T-helper 1 cell treated with Interleukin-12 subunit alpha and Interleukin-12 subunit beta and Interleukin-4 antibody, amounts not matched to agents 30 ng/mL and 1 ng/mL, for 36 hours (primary cell): ENCODE results near the gene SNRPD2. TPM values are rescaled to one million over a fixed set of nuclear protein-coding genes. Genes with fewer than 3 reads are reported as not detected.
"Not testable (repeated sequence)": the region's sequence is repeated elsewhere in the genome, so short reads cannot be mapped to it uniquely, and the experiment has no call there.

Experiments used
- intact Hi-C: fragments of 100-400 bp; cut with micrococcal nuclease; formaldehyde crosslinking; loops from one replicate; pipeline ENCODE4 v1.15.1; 2024
- total RNA-seq: library from RNA; stranded (reverse); gene quantifications from 2 replicates; pipeline ENCODE4 v1.2.3, GENCODE V29; 2022

Gene SNRPD2
- total RNA-seq = 489 and 509 TPM in 2 replicates

DNA sequence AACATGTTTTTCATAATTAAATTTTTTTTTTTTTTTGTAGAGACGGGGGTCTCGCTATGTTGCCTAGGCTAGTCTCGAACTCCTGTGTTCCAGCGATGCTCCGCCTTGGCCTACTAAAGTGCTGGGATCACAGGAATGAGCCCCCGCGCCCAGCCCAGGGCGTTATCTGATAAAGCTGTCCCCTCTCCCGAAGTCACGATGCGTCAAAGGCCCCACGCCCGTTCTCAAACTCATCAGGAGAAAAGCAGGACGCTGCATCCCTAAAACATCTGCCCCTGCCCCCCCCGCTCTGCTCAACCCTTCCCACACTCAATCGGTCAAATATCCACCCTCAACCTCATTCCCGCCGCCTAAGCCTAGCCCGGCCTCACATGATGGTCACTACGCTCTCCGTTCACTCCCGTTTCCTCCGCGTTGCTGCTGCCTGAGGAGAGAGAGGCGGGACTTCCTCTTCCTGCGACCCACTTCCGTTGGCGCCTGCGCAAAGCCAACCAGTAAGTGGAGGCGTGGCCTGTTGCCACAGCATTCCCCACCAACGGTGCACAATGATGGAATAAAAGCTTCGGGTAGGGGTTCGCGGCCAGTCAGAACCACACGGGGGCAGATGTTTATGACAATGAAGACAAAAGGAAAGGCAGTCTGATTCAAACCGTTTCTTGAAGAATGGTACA lies at the start of gene SNRPD2:
TSS of gene SNRPD2 (minus strand) at position 438 of the 671 bp plus-strand sequence. CDS start at position 373, 65 bp downstream.
- intact Hi-C loops = loop anchor here (1.0 to 5.0 kb wide), 15 partner anchors 10 to 1356 kb away; partner anchors contain the start of genes DMWD, FBXO46, IRF2BP1 and OPA3

- intact Hi-C loops = no loop called here
Observed at GRCh38 chr19:45739498-45740439, 48.0 kb upstream of the SNRPD2 start.

DNA sequence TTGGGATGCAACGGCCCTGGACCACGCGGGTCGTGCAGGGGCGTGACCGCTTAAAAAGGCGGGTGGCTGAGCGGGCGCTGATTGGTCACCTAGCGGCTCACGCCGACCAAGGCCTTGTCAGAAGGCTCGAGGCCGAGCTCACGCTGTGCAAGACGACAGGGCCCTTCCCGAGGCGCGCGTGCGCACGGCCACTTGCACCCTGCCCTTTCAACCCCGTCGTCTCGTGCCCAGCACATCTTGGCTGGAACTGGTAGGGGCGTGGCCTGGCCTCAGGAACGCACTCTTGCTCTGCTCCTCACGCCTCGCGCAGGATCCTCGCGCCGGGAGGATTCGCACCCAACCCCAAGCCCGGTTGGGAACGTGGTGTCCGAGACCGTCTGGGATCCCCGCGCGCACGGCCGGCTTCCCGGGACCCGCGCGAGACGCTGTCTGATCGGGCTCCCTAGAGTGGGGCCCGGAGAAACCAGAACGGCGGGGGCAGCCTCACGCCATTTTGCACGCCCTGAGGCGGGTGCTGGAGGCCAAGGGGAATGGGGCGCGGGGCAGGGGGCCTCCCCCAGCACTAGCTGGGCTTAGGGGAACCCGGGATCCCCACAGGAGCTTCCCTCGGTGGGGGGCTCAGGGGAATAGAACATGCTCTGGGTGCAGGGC lies 41.5 kb upstream of the SNRPD2 start, which contains the start of gene MEIOSIN:
TSS of gene MEIOSIN (plus strand) at position 280 of the 651 bp plus-strand sequence. CDS start 1,938 bp downstream, outside the sequence.
- intact Hi-C loops = loop anchor here (5.0 kb wide), 1 partner anchor 169 kb away; the partner anchor contains the start of gene MYPOP

- intact Hi-C loops = loop anchor here (1.0 to 5.0 kb wide), 7 partner anchors 13 to 172 kb away; partner anchors contain the start of genes IRF2BP1, MYPOP, QPCTL and SIX5
Observed at GRCh38 chr19:45730368-45731288, 38.9 kb upstream of the SNRPD2 start, which contains the start of gene FBXO46. Gene FBXO46, minus strand, starts transcription at chr19:45730896. Its CDS starts 17,401 bp downstream, at chr19:45713495.

- intact Hi-C loops = loop anchor here (1.0 to 5.0 kb wide), 6 partner anchors 13 to 172 kb away; partner anchors contain the start of genes IRF2BP1, MYPOP, QPCTL and SIX5
Observed at GRCh38 chr19:45729800-45730290, 38.1 kb upstream of the SNRPD2 start.

DNA sequence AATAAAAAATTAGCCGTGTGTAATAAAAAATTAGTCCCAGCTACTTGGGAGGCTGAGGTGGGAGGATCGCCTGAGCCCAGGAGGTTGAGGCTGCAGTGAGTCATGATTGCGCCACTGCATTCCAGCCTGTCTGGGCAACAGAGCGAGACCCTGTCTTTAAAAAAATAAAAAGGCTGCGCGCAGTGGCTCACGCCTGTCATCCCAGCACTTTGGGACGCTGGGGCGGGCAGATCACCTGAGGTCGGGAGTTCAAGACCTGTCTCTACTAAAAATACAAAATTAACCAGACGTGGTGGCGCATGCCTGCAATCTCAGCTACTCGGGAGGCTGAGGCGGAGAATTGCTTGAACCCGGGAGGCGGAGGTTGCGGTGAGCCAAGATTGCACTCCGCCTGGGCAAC lies 36.9 kb upstream of the SNRPD2 start:
- intact Hi-C loops = not testable (repeated sequence)

GRCh38 chr19:45720065-45720464 lies 28.3 kb upstream of the SNRPD2 start:
- intact Hi-C loops = not testable (repeated sequence)

DNA sequence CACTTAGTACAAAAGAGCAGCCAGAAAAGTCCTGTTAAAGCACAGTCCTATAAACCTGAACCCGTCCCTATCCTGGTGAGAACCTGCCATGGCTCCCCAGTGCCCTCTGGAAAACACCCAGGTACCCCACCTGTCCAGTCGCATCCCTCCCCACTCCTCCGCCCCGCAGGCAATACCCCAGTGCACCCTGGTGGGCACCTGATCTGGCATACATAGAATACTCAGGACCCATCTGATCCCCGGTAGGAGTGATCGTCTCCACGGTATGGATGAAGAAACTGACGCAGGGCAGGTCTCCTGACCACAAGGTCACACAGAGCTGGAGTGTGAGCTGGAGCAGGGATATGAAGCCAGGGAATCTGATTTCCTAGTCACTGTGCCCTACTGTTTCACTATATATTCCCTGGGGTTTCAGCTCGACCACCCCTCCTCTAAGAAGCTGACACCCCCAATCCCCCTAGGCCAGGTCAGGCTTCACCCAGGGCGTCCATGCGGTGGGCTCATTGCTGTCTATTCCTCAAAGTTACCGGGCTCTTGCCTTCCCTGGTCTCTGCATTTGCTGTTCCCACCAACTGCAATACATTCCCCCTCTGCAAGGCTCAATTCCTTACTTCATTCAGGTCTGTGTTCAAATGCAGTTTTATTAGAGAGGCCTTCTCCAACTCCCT lies 26.4 kb upstream of the SNRPD2 start:
- intact Hi-C loops = loop anchor here (1.0 to 10.0 kb wide), 15 partner anchors 12 to 997 kb away; partner anchors contain the start of genes CCDC61, FBXO46, IRF2BP1 and MARK4

DNA sequence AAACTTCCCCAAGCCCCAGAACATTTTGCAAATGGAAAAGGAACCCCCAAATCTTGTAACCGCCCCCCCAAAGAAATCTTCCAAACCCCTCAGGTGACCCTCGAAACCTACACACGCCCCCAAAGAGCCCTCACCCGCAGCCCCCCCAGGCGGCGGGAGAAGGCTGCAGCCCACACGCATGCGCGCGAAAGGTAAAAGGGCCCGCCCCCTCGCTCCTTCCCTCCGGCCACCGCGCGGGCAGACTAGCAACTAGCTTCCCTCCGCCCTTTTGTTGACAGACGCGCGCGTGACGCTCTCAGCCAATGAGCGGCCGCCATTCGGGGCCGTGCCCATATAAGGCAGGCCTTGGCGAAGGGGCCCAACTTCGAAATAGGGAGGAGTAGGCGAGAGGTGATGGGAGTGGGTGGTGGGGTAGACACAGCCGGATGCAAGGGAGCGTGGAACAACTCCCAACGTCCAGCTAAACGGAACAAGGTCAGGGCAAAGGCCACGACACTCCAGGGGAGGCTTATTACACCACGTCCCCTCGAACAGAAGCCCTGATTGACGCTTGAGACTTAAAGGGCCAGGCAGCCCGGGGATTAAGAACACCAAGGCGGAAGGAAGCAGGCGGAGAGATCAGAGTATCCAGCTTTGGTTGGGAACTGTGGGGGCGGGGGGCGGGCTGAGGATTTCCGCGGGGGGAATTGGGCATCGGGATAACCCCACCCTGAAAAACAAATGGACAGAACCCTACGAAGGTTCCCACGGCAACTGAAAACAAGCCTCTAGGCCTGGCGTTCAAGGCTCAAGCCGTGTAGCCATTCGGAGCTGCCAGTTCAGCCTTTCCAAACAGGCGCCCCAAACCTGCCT lies 25.6 kb upstream of the SNRPD2 start:
- intact Hi-C loops = loop anchor here (1.0 to 10.0 kb wide), 15 partner anchors 13 to 997 kb away; partner anchors contain the start of genes CCDC61, FBXO46, IRF2BP1 and MARK4

- intact Hi-C loops = loop anchor here (1.0 to 10.0 kb wide), 15 partner anchors 14 to 998 kb away; partner anchors contain the start of genes CCDC61, FBXO46, IRF2BP1 and MARK4
Observed at GRCh38 chr19:45716359-45717130, 24.8 kb upstream of the SNRPD2 start.

GRCh38 chr19:45715139-45715538 lies 23.4 kb upstream of the SNRPD2 start:
- intact Hi-C loops = loop anchor here (5.0 to 10.0 kb wide), 2 partner anchors 463 to 1000 kb away; partner anchors contain the start of genes MARK4 and PRKD2

- intact Hi-C loops = loop anchor here (10.0 kb wide), 1 partner anchor 1002 kb away; the partner anchor contains the start of gene PRKD2
Observed at GRCh38 chr19:45713141-45713540, 21.4 kb upstream of the SNRPD2 start.

DNA sequence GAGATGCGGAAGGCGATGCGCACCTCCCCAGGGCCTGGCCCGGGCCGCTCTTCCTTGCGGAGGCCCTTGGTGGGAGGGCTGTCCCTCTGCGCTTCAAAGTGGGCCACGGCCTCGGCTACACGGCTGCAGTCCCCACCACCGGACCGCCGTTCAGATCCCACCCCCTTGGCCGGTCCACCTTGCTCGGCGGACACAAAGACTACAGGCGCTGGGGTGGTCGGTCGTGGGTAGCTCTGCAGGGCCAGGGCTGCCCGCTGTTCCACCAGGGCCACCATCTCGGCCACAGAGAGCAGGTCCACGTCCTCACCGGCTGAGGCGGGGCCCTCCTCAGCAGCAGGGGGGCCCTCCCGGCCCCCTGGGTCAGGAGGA lies 20.9 kb upstream of the SNRPD2 start:
- intact Hi-C loops = loop anchor here (10.0 kb wide), 1 partner anchor 1002 kb away; the partner anchor contains the start of gene PRKD2

DNA sequence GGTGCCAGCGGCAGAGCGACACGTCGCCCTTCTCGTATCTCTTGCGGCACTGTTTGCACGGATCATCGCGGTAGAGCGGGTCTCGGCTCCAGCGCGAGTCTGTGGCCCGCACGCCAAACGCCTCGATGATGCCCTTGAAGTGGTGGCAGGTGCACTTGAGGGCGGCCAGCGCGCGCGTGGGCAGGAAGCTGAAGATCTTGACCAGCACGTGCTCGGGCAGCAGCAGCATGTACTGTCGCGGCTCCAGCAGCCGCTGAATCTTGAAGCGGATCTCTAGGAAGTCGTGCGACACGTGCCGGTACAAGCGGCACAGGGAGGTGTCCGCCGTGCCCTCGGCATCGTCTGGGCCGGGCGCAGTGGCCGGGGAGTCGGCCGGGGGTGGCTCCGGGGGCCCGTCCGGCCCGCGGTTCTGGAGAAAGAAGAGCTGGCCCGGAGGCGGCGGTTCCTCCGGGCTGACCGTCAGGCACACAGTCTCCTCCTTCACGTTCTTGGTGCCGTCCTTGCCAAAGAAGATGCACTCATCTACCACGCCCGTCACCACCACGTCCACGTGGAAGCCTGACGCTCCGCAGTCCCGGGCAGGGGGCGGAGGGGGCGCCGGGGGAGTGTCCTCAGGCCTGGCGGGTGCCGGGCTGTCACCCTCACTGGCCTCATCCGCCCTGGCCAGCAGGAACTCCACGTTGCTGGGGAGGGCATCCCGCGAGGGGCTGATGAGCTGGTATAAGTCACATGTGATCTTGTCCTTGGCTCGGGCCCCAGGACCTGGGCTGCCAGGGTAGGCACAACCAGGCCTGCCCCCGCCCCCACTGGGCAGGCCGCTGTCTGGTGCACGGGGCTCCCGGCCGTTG lies 20.3 kb upstream of the SNRPD2 start:
- intact Hi-C loops = loop anchor here (10.0 kb wide), 1 partner anchor 1003 kb away; the partner anchor contains the start of gene PRKD2

DNA sequence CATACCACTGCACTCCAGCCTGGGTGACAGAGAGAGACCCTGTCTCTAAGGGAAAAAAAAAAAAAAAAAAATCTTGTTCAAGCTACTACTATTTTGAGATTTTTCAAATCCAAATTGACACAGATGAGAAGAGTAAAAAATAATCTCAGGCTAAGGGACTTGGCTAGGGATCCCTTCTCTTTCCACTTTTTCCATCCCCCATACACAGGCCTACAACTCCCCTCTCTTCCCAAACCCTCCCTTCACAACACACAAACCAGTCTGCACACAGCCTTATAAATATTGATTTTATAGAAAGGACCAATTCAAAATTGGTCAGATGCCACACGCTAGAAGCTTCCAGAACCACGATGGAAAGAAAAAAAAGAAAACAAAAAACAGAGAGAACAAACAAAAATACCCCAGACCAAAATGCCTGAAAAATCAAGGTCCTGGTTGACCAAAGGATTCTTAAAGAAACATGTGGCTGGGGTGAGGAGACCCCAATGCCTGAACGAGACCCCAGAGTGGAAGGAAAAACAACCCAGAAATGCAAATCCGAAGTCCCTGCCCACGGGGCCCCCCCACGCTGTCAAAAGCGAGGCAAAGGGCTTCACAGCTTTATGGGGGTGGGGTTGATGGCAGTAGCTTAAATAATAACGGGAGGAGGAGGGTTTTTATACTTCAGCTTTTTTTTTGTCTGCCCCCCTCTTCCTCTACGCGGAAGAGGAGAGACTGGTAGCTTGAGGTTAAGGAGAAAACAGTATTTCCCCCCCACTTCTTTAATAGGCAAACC lies 18.8 kb upstream of the SNRPD2 start:
- intact Hi-C loops = loop anchor here (10.0 kb wide), 1 partner anchor 1004 kb away; the partner anchor contains the start of gene PRKD2
